ENCODE measurements around the gene AOPEP. TPM values are rescaled to one million over a fixed set of nuclear protein-coding genes. Genes with fewer than 3 reads are reported as not detected.
A peak's percentile ranks its signal among the peaks of the same experiment; 100 is the strongest.

Gene AOPEP
- total RNA-seq, 2 donors from 2014 or later, result 81.5 to 224 TPM

GRCh38 chr9:94951324-94952135 lies 225.0 kb downstream of the AOPEP start:
- Histone ChIP-seq H3K4me3 (no peak overlapping the region), H3K4me1 (peaks cover 42% of the 10 kb centered on the region), H3K36me3 (replicated peaks in 1 of 2; ENCODE audit: insufficient read depth in 1 of 2, low read depth in 2 of 2) (no peaks in the 10 kb centered on the region), H3K27me3 (no peaks in the 10 kb centered on the region), H3K9me3 (no peaks in the 10 kb centered on the region), H3K27ac (peak overlapping the region; percentile 40 to 86 (median 79))
- ATAC-seq (no peak), DNase-seq (no peak)
- WGBS, 2 donors, result 48 to 50% methylated on average over 5 of the region's 5 CpGs
- intact Hi-C loops (cut with DNase I), result no loop called here
- TF ChIP-seq, protein P1, sequence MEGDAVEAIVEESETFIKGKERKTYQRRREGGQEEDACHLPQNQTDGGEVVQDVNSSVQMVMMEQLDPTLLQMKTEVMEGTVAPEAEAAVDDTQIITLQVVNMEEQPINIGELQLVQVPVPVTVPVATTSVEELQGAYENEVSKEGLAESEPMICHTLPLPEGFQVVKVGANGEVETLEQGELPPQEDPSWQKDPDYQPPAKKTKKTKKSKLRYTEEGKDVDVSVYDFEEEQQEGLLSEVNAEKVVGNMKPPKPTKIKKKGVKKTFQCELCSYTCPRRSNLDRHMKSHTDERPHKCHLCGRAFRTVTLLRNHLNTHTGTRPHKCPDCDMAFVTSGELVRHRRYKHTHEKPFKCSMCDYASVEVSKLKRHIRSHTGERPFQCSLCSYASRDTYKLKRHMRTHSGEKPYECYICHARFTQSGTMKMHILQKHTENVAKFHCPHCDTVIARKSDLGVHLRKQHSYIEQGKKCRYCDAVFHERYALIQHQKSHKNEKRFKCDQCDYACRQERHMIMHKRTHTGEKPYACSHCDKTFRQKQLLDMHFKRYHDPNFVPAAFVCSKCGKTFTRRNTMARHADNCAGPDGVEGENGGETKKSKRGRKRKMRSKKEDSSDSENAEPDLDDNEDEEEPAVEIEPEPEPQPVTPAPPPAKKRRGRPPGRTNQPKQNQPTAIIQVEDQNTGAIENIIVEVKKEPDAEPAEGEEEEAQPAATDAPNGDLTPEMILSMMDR (IDR thresholded peaks at IDR 0.05), result no peak
- no peak for TF ChIP-seq POLR2A (IDR thresholded peaks at IDR 0.05)

- H3K4me3 ChIP-seq, result no peak overlapping the region
- H3K4me1 ChIP-seq, result peaks cover 42% of the 10 kb centered on the region
- ATAC-seq, result peak; percentile 13
- no peaks in the 10 kb centered on the region for H3K9me3 ChIP-seq
- peak overlapping the region; percentile 18 to 86 (median 79) for H3K27ac ChIP-seq
- DNase-seq, result peak in 3 of 4 donors; percentile 20 to 22 (median 20)
- TF ChIP-seq, protein P1 (IDR thresholded peaks at IDR 0.05), result no peak
- TF ChIP-seq POLR2A (IDR thresholded peaks at IDR 0.05), result no peak
- intact Hi-C loops (cut with DNase I), result no loop called here
- 45 to 52% methylated on average over 8 of the region's 8 CpGs for WGBS, 2 donors
- H3K27me3 ChIP-seq, result no peaks in the 10 kb centered on the region
- H3K36me3 ChIP-seq (replicated peaks in 1 of 2; ENCODE audit: insufficient read depth in 1 of 2, low read depth in 2 of 2), result no peaks in the 10 kb centered on the region
These were observed 226.3 kb downstream of the AOPEP start for GRCh38 chr9:94952565-94953373.

DNA sequence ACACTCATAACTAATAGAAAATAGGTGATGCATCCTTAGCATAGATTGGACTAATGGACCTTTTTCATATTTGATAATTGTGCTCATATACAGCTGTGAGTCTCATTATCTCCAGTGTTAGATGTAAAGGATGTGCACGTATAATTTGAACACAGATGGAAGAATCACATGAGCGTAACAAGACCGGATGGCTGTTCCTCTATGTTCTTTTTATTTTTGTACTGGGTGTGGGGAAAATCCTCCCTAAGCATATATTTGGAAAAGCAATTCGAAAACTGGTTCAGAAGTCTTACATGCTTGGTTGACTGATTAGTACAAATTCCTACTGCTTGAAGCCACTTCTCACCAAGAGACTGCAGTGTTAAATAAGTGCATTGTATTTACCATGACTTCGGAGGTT lies 230.2 kb downstream of the AOPEP start:
- intact Hi-C loops (cut with DNase I), result no loop called here
- Histone ChIP-seq H3K4me3 (no peak overlapping the region), H3K9me3 (no peaks in the 10 kb centered on the region), H3K27me3 (no peaks in the 10 kb centered on the region), H3K27ac (no peak overlapping the region), H3K4me1 (peaks cover 35% of the 10 kb centered on the region), H3K36me3 (replicated peaks in 1 of 2; ENCODE audit: insufficient read depth in 1 of 2, low read depth in 2 of 2) (no peaks in the 10 kb centered on the region)
- no peak for TF ChIP-seq POLR2A (IDR thresholded peaks at IDR 0.05)
- TF ChIP-seq, protein P1 (IDR thresholded peaks at IDR 0.05), result no peak
- DNase-seq, result no peak
- no peak for ATAC-seq
- 92 to 95% methylated on average over 5 of the region's 5 CpGs for WGBS, 2 donors

DNA sequence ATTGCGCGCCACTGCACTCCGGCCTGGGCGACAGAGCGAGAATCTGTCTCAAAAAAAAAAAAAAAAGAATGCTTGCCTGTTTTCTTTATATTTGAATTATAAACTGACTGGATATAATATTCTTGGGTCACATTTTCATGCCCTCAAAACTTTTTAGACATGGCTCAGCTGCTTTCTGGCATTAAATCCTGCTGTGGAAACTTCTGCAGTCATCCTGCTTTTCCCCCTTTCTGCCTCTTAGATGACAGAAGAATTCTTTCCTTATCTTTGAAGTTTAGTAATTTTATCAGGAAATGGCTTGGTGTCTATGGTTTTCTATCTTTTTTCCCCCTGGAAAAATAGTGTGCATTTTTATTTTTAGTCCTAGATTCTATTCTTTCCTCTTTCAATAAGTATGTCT lies 234.5 kb downstream of the AOPEP start:
- ATAC-seq, result no peak
- intact Hi-C loops (cut with DNase I), result no loop called here
- 80 to 87% methylated on average over 5 of the region's 5 CpGs for WGBS, 2 donors

More for the DNA sequence above, 234.5 kb downstream of the AOPEP start:
- no peak overlapping the region for H3K4me3 ChIP-seq
- DNase-seq, result no peak
- H3K9me3 ChIP-seq, result no peaks in the 10 kb centered on the region
- TF ChIP-seq, protein P1 (IDR thresholded peaks at IDR 0.05), result no peak
- no peak for TF ChIP-seq POLR2A (IDR thresholded peaks at IDR 0.05)
- H3K36me3 ChIP-seq (replicated peaks in 1 of 2; ENCODE audit: insufficient read depth in 1 of 2, low read depth in 2 of 2), result no peaks in the 10 kb centered on the region
- H3K4me1 ChIP-seq, result peaks cover 24% of the 10 kb centered on the region
- H3K27me3 ChIP-seq, result no peaks in the 10 kb centered on the region
- H3K27ac ChIP-seq, result peak overlapping the region in 1 of 4 donors; percentile 54
